ENCODE measurements around the gene ECI2. TPM values are rescaled to one million over a fixed set of nuclear protein-coding genes. Genes with fewer than 3 reads are reported as not detected.

The ECI2 gene
- total RNA-seq, 4 donors from 2014 or later = 47.8 to 57.4 (median 53.8) TPM

DNA sequence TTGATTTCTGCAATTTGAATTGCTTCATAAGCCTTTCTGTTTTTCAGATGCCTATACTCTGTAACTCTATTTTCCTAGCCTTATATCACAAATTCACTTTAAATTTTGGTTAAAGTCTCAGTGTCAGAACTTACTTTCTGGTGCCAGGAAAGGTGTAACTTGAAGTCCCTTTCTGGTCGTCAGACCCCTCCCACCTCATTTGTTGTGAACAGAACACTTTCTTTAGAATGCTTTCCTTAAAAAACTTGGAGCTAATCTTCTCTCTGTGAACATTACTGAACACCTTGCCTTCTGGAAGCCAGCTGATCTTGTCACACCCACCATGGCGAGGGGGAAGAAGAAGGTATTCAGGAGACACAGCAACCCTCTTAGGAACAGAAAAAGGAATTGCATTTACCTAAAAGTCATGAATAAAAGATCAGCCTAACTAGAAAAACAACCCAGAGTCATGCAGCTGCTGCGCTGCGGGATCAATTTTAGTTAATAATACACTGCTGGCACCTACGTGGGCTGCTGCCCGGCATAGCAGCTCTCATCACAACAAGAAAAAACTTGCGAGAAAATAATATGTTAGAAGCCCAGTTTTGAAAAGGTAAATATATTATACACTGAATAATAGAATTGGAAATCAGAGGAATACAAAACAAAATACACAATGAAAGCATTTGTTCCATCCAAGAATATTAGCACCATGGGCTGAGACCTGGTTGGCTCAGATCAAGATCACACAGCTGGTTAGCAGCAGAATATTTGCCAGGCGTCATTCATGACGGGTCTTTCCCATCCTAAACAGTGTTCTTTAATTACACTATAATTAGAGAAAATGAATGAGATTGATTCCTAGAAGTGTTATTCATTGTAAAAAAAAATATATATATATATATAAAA, 50.7 kb downstream of the ECI2 start:
- H3K4me3 ChIP-seq (replicated peaks in 1 of 3) = no peak overlapping the region
- intact Hi-C loops (cut with DNase I) = no loop called here
- no peaks in the 10 kb centered on the region for H3K9me3 ChIP-seq
- H3K27me3 ChIP-seq = no peaks in the 10 kb centered on the region
- no peak for TF ChIP-seq POLR2A (IDR thresholded peaks at IDR 0.05)
- TF ChIP-seq CTCF (IDR thresholded peaks at IDR 0.05) = no peak
- no peak overlapping the region for H3K27ac ChIP-seq
- no peaks in the 10 kb centered on the region for H3K4me1 ChIP-seq
- H3K36me3 ChIP-seq = no peaks in the 10 kb centered on the region
- 86 to 88% methylated on average over 9 of the region's 9 CpGs for WGBS, 2 donors
- no peak for DNase-seq

DNA sequence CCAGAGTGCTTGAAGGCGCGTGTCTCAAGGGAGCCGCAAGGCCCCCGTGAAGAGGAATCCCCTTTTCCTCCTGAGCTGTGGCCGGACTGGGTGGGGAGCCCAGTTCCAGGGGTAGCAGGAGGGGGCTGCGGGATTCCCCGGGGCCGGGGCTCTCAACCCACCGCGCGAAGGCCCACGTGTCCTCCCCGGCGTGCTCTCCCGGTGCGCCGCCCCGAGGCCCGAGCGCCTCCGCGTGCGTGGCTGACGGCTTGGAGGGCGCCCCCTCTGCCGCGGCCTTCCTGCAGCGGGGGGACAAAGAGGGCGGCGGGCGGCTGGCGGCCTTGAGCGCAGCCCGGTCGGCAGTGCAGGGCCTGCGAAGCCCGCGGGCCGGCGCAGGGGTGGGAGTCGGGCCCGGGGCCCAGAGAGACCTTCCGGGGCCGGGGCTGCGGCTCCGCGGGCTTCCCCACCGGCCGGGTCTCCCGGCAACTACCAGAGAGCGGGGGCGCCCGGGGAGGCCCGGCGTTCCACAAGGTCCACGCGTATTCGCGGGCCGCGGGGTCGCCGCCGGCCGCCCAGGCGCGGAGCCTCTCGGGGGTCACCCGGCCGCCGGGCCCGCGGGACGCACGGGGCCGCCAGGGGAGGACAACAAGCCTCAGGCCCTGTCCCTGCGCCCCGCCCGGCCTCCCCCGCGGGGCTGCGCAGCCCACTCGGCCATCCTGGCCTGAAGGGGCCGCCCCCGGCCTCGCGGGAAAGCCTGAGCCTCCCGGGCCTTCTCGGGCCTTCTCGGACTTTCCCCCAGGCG, 56.5 kb downstream of the ECI2 start, which contains the start of gene FAM217A:
TSS of gene FAM217A (minus strand) at position 447 of the 781 bp plus-strand sequence. CDS start 1,723 bp downstream, outside the sequence.
- H3K4me3 ChIP-seq (replicated peaks in 1 of 3) = no peak within 1 kb of the TSS
- 50 to 68% methylated on average over 9 to 35 of the region's 91 CpGs for WGBS, 2 donors
- H3K36me3 ChIP-seq = no peaks in the 10 kb centered on the region
- no peaks in the 10 kb centered on the region for H3K4me1 ChIP-seq
- no peaks in the 10 kb centered on the region for H3K27me3 ChIP-seq
- TF ChIP-seq CTCF (IDR thresholded peaks at IDR 0.05) (no peak), POLR2A (IDR thresholded peaks at IDR 0.05) (no peak)
- H3K27ac ChIP-seq = no peak within 1 kb of the TSS
- intact Hi-C loops (cut with DNase I) = no loop called here
- no peak for DNase-seq
- H3K9me3 ChIP-seq = no peaks in the 10 kb centered on the region

GRCh38 chr6:4074478-4075235, 60.7 kb downstream of the ECI2 start:
- WGBS, 2 donors = 78 to 84% methylated on average over 6 of the region's 6 CpGs
- no peaks in the 10 kb centered on the region for H3K9me3 ChIP-seq
- H3K4me1 ChIP-seq = no peaks in the 10 kb centered on the region
- intact Hi-C loops (cut with DNase I) = no loop called here
- no peak overlapping the region for H3K4me3 ChIP-seq (replicated peaks in 1 of 3)
- no peaks in the 10 kb centered on the region for H3K36me3 ChIP-seq
- no peaks in the 10 kb centered on the region for H3K27me3 ChIP-seq
- TF ChIP-seq CTCF (IDR thresholded peaks at IDR 0.05) = no peak
- no peak overlapping the region for H3K27ac ChIP-seq
- DNase-seq = no peak

DNA sequence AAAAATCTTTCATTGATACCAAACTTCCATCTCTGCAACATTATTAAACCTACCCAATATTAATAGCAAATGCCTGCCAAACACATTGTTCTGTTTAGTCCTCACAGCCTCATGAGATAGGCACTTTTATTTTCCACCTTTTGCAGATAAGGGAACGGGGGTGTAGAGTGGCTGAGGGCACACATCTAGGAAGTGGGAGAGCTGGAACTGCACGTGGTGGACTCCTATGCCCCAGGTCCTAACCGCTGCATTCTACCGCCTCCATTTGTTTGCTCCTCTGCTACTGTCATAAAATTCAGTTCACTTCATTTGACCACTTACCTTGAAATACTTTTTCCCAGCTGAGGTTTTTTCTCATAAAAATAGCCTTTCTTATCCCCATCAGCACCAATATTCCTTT, 64.0 kb downstream of the ECI2 start:
- Histone ChIP-seq H3K27me3 (no peaks in the 10 kb centered on the region), H3K4me1 (no peaks in the 10 kb centered on the region), H3K9me3 (no peaks in the 10 kb centered on the region), H3K4me3 (replicated peaks in 1 of 3) (no peak overlapping the region), H3K36me3 (no peaks in the 10 kb centered on the region), H3K27ac (no peak overlapping the region)
- TF ChIP-seq POLR2A (IDR thresholded peaks at IDR 0.05) = no peak
- no peak for TF ChIP-seq CTCF (IDR thresholded peaks at IDR 0.05)
- WGBS, 2 donors = 71 to 75% methylated on average over 4 of the region's 4 CpGs
- DNase-seq = no peak
- intact Hi-C loops (cut with DNase I) = no loop called here

All from thyroid gland (tissue), 4 donors.